SW 1271 (cell line): ENCODE measurements around the gene PRRT2.

Source experiments
- DNase-seq, 2 experiments: peaks; one replicate each; lab custom pipeline; 2025; lab: John Stamatoyannopoulos, UW

The PRRT2 gene

DNA sequence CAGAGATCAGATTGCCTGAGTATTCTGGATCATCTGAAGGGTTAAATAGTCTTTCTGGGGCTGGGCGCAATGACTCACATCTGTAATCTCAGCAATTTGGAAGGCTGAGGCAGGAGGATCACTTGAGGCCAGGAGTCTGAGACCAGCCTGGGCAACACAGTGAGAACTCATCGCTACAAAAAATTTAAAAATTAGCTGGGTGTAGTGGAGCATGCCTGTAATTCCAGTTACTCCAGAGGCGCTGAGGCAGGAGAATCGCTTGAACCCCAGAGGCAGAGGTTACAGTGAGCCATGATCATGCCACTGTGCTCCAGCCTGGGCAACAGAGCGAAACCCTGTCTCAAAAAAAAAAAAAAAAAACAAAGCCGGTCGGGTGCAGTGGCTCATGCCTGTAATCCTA is 23.9 kb downstream of the PRRT2 start:
- no peak for DNase-seq

DNA sequence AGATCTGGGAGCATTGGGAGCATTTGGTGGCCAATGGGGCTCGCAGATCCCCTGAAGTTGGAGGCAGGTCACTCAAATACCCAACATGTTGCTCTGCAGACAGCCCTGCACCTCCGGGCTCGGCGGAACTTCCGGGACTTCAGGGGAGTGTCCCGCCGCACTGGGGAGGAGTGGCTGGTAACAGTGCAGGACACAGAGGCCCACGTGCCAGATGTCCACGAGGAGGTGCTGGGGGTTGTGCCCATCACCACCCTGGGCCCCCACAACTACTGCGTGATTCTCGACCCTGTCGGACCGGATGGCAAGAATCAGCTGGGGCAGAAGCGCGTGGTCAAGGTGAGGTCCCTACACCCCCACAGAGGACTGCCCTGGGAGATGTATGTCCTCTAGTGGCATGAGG is 24.6 kb downstream of the PRRT2 start:
- DNase-seq = no peak

DNA sequence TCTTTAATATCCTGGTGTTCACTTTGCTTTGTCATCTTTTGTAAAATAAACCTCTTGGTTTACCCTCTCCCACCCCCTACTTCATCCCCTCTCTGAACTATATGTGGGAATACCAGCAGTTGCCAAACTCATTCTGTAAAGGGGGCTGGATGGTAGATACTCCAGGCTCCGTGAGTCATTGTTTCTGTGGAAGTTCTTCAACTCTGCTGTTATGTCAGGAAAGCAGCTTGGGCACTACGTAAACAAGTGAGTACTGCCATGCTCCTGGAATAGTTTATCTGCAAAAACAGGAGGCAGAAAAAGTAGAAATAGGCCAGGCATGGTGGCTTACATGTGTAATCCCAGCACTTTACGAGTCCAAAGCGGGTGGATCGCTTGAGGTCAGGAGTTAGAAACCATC is 25.8 kb downstream of the PRRT2 start:
- no peak for DNase-seq

DNA sequence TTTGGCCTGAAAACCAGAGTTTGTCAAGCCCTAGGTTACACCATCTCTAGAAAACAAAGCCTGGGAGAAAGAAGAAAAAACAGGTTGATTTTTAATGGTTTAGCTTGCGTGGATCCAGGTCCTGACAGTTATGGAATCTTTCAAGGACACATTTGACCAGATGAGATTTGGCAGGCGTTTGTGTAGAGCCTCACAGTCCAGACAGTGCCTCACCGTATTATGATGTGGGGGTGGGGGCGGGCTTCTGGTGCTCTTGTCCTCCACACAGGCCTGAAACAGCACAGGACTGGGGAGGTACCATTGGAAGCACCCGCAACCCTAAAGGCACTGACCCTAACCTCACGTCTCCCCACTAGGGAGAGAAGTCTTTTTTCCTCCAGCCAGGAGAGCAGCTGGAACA is 27.8 kb downstream of the PRRT2 start:
- DNase-seq = no peak

DNA sequence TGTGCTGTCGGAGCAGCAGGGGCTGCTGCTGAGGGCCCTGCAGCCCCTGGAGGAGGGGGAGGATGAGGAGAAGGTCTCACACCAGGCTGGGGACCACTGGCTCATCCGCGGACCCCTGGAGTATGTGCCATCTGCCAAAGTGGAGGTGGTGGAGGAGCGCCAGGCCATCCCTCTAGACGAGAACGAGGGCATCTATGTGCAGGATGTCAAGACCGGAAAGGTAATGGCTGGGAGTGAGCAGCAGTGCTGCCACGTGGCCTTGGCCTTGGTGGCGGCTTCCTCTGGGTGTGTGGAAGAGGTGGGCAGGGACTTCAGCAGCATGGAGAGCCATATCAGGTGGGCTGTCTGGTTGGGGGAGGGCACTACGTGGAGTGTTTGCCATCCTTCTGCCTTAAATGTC is 28.2 kb downstream of the PRRT2 start:
- DNase-seq = no peak

GRCh38 chr16:29841631-29842030 is 29.6 kb downstream of the PRRT2 start:
- DNase-seq = no peak

DNA sequence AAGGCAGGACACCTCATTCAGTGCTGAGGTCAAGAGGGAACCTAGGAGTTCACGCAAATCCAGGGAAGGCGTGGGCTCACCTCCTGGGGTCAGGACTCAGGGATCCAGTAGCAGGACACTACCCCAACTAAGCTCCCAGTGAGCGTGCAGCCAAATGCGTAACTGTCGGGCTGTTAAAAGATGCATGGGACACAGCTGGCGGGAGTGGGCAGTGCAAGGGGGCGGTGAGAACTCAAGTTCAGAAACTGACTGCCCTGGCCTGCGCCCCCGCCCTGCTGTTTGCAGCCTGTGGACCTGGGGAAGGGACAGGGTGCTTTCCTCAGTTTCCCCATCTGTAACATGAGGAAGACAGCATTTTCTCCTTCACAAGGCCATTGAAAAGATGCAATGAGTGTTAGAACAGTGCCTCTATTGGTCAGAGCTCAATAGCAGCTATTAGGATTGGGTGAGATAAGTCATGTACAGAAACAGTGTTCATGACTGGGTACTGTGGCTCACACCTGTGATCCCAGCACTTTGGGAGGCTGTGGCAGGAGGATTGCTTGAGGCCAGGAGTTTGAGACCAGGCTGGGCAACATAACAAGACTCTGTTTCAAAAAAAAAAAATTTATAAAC is 30.8 kb downstream of the PRRT2 start:
- DNase-seq = no peak

- no peak for DNase-seq
Observed at GRCh38 chr16:29843931-29844330, 31.9 kb downstream of the PRRT2 start.

- DNase-seq = no peak
Observed at GRCh38 chr16:29844575-29845331, 32.8 kb downstream of the PRRT2 start.

DNA sequence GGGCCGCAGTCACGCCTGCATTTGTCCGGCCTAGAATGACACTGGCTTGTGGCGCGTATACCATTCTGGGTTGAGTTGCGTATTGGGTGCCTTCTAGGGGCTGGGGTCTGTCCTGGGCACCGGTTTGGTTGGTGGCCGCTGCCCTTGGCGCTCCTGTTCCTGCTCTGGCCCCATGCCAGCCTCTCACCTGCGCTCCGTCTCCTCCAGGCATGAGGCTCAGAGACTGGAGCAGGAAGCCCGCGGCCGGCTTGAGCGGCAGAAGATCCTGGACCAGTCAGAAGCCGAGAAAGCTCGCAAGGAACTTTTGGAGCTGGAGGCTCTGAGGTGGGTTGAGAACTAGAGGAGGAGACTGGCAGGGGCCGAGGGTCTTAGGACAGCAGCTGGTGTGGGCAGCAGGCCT is 33.7 kb downstream of the PRRT2 start:
- no peak for DNase-seq

GRCh38 chr16:29848420-29849297 is 36.7 kb downstream of the PRRT2 start:
- DNase-seq = peak; percentile 46 to 62

DNA sequence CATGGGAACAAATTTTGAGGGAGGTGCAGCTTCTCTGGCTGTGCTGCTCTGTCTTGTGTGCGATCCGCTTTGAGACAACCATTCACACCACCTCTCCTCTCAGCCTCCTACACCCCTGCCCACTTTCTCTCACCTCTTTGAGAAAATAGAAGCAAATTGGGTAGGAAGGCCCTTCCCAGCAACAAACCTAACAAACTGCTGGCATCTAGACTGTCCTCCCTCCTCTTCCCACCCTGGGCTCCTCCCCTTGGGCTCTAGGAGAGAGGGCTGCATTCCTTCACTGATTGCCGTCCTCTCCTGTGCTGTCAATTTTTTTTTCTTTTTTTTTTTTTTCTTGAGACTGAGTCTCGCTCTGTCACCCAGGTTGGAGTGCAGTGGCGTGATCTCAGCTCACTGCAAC is 37.5 kb downstream of the PRRT2 start:
- DNase-seq = no peak

GRCh38 chr16:29850998-29851397 is 39.0 kb downstream of the PRRT2 start:
- no peak for DNase-seq

GRCh38 chr16:29852654-29853053 is 40.7 kb downstream of the PRRT2 start:
- no peak for DNase-seq

DNA sequence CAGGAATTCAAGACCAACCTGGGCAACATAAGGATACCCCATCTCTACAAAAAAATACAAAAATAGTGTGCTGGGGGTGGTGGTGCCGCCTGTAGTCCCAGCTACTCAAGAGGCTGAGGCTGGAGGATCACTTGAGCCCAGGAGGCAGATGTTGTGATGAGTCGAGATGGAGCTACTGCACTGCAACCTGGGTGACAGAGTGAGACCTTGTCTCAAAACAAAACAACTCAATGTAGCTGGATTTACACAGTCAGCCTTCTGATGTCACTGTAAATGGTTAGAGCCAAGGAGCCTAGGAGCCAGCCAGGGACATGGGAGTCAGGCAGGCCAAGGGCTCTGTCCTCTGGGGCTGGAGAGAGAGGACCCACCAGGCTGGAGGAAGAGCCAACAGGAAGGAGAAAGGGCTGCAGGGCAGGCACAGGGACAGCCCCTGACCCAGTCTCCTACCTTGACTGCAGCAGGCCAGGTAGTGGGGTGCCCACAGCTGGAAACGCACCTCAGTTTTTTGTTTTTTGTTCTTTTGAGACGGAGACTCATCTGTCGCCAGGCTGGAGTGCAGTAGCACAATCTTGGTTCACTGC is 42.6 kb downstream of the PRRT2 start:
- DNase-seq = peak in 1 of 2 experiments; percentile 21

- DNase-seq = no peak
Observed at GRCh38 chr16:29857133-29857760, 45.3 kb downstream of the PRRT2 start.

DNA sequence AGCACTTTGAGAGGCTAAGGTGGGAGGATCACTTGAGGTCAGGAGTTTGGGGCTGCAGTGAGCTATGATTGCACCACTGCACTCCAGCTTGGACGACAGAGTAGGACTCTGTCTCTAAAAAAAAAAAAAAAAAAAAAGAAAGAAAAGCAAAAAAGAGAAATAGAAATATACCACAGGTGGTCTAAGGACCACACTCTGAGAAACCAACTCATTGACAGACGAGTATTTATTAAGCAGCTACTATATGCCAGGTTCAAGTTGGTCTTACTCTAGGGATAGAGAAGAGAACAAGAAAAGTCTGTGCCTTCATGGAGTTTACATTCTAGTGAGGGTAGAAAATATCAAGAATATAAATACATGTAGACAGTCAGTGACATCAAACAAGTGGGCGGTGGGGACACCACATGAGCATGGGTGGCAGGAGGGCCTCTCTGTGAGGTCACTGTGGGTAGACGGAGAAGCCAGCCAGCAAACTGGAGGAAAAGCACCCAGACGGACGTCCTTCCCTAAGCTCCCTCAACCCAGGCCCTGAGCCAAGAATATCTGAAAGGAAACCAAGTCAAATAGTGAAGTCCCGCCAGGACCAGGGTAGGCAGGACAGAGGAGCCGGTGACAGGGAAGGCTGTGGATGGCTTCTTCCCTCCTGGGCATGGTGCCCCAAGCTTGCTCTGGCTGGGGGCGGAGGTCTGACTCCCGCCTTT is 46.3 kb downstream of the PRRT2 start:
- no peak for DNase-seq

- DNase-seq = no peak
Observed at GRCh38 chr16:29858974-29859373, 47.0 kb downstream of the PRRT2 start.

DNA sequence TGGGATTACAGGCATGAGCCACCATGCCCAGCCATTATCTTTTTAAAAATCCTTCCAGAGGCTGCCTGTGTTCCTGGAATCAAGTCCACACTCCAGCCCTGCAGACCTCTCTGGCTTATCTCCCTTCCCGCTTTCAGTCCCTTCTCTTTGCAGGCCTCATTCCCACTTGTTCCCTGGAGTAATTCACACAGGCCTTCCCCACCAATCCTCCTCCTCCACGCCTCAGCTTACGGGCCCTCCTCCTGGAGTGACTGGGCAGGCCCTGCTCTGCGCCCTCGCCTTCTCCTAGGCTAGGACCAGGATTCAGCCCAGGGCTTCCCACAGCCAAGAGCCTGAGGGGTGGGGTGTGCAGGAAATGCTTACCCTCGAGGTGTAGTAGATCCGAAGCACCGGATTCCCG is 48.2 kb downstream of the PRRT2 start:
- no peak for DNase-seq

DNA sequence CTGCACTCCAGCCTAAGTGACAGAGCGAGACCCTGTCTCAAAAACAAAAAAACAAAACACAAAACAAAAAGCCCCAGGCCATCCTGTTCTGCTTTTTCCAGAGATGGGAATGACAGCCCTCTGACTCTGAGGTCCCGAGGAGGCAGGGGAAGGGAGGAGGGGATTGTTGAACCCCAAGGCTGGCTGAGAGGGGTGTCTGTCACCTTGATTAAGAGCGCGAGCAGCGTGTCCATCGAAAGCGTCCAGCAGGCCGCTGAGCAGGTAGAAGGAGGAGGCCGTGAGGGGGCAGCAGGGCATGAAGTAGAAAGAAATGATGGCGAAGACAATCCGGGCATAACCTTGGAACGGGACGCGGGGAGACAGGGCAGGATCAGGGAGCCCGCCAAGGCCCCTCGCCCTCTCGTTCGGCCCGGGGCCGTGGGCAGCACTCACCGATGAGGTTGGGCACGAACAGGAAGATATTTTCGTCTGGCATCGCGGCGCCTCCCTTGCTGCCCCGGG is 50.4 kb downstream of the PRRT2 start:
- DNase-seq = peak in 1 of 2 experiments; percentile 54
